K562 (cell line): ENCODE data around the gene HLCS. TPM values are rescaled to one million over a fixed set of nuclear protein-coding genes. Genes with fewer than 3 reads are reported as not detected.

Experiments
- ATF1 ChIP-seq, 2 experiments: fragments of 450-650 bp in 1 of 2; IDR thresholded peaks; 2 replicates each; pipeline ENCODE4 v1.6.1; 2016; ENCODE audit warnings: missing compliant biosample characterization in 1 of 2, missing genetic modification characterization in 1 of 2
- CHD4 ChIP-seq: fragments of 200-600 bp; sonication (generic); IDR thresholded peaks from 3 replicates; pipeline ENCODE4 v1.6.1; 2012; ENCODE audit warnings: low read depth, mild to moderate bottlenecking, mixed read lengths, low read length, inconsistent platforms; ENCODE audit not compliant: insufficient read depth, insufficient replicate concordance, poor library complexity, severe bottlenecking
- CXXC5 ChIP-seq: fragments of 250-450 bp; sonication (Bioruptor Pico); IDR thresholded peaks from 2 replicates; pipeline ENCODE4 v1.8.0; 2022; ENCODE audit warnings: inconsistent platforms, mild to moderate bottlenecking, moderate library complexity
- E2F4 ChIP-seq: sonication (generic); formaldehyde crosslinking; IDR thresholded peaks from 2 replicates; pipeline ENCODE4 v1.8.0; 2022; ENCODE audit warnings: mild to moderate bottlenecking, low read depth, missing genetic modification reagents
- HNRNPLL ChIP-seq: fragments of 200-400 bp; formaldehyde crosslinking; IDR thresholded peaks from 2 replicates; pipeline ENCODE4 v1.6.1; 2017; ENCODE audit warnings: low read length, low read depth, mild to moderate bottlenecking; ENCODE audit not compliant: poor library complexity, severe bottlenecking
- MAZ ChIP-seq, 2 experiments: fragments of 450-650 bp in 1 of 2; sonication (generic) in 1 of 2; formaldehyde crosslinking; IDR thresholded peaks in 1 of 2; conservative IDR thresholded peaks in 1 of 2; 2 replicates each; pipeline versions ENCODE4 v1.4.0 to v1.5.0; 2020; ENCODE audit warnings: mild to moderate bottlenecking in 1 of 2, missing genetic modification reagents in 1 of 2
- MEIS2 ChIP-seq: fragments of 450-650 bp; IDR thresholded peaks from 2 replicates; pipeline ENCODE4 v1.6.1; 2014; ENCODE audit warnings: mild to moderate bottlenecking; ENCODE audit not compliant: partially characterized antibody
- MTA1 ChIP-seq: fragments of 450-650 bp; IDR thresholded peaks from 2 replicates; pipeline ENCODE4 v1.6.1; 2017; ENCODE audit warnings: borderline replicate concordance
- POLR2A ChIP-seq: fragments of 450-650 bp; conservative IDR thresholded peaks from 2 replicates; pipeline ENCODE4 v1.6.1; 2016
- RCOR1 ChIP-seq, 2 experiments: IDR thresholded peaks; 2 replicates each; pipeline ENCODE4 v1.6.1; 2012; ENCODE audit warnings: low read depth in 2 of 2, low read length in 2 of 2, borderline replicate concordance in 1 of 2, improper control_type of control experiment in 1 of 2
- STAG1 ChIP-seq: sonication (generic); formaldehyde crosslinking; IDR thresholded peaks from 2 replicates; pipeline ENCODE4 v1.5.0; 2020; ENCODE audit warnings: missing genetic modification reagents, borderline replicate concordance
- ZC3H4 ChIP-seq: sonication (generic); formaldehyde crosslinking; IDR thresholded peaks from 2 replicates; pipeline ENCODE4 v1.9.0; 2021; ENCODE audit warnings: missing genetic modification reagents, borderline replicate concordance
- ZEB2 ChIP-seq: fragments of 450-650 bp; IDR thresholded peaks from 2 replicates; pipeline ENCODE4 v1.6.1; 2016
- ZFP91 ChIP-seq: sonication (generic); formaldehyde crosslinking; IDR thresholded peaks from 2 replicates; pipeline ENCODE4 v1.8.0; 2022; ENCODE audit warnings: mild to moderate bottlenecking, missing genetic modification reagents
- ZNF444 ChIP-seq: fragments of 250-450 bp; sonication (Bioruptor Pico); IDR thresholded peaks from 2 replicates; pipeline ENCODE4 v1.4.0; 2020; ENCODE audit warnings: mild to moderate bottlenecking, moderate library complexity
- polyA plus RNA-seq, 8 experiments: library from polyadenylated mRNA; depleted of rRNA in 4 of 8; stranded (reverse) in 5 of 8; unstranded in 3 of 8; fragments of >200 nt; fragmentation: Nextera tagmentation in 2 of 8; fragmentation: Illumina TruSeq in 1 of 8; extraction: Ambion mirVana in 2 of 8; extraction: Trizol in 1 of 8; gene quantifications; 2 replicates each; pipeline versions ENCODE4 v1.2.1 to v1.2.3, GENCODE V29; 2011 to 2014; ENCODE audit warnings: inconsistent platforms in 1 of 8, missing spikeins in 1 of 8
- total RNA-seq, 7 experiments: library from RNA; depleted of rRNA in 6 of 7; stranded (reverse); fragments of >200 nt in 6 of 7; fragmentation: Illumina TruSeq in 2 of 7; extraction: Trizol in 2 of 7; gene quantifications; 2 replicates each; pipeline versions ENCODE4 v1.2.1 to v1.2.3, GENCODE V29; 2011 to 2021; ENCODE audit warnings: low replicate concordance in 1 of 7
- TF ChIP-seq, protein P1 (sequence below): sonication (generic); formaldehyde crosslinking; IDR thresholded peaks from 2 replicates; pipeline ENCODE4 v1.8.0; 2022; ENCODE audit warnings: mild to moderate bottlenecking, missing genetic modification reagents

HLCS gene
- total and polyA plus RNA-seq, 9 of the 15 experiments (the other 6 are each of a cell fraction or from before 2014, with no cell fraction given), result 3.0 to 21.5 (median 17.1) TPM

- TF ChIP-seq E2F4 (CRISPR knock-in tag) (no peak), MTA1 (0 out of 2 replicates have a peak, but pooled peaks have one; percentile 51), ZFP91 (CRISPR knock-in tag) (no peak), ZEB2 (0 out of 2 replicates have a peak, but pooled peaks have one; percentile 17), HNRNPLL (no peak), POLR2A (no peak), MEIS2 (peak; percentile 59), ATF1 (CRISPR knock-in tag; IDR thresholded peaks at IDR 0.05) (no peak), ATF1 (tag; IDR thresholded peaks at IDR 0.05) (peak; percentile 90), STAG1 (no peak; the same call in 1 of the 2 replicates), ZNF444 (CRISPR knock-in tag) (no peak), RCOR1 (IDR thresholded peaks at IDR 0.05; ENCODE audit: borderline replicate concordance in 1 of 2, low read depth in 2 of 2, low read length in 2 of 2) (peak in 1 of 2 experiments; percentile 42; a peak in 2 of 4 replicates), CHD4 (no peak), MAZ (CRISPR knock-in tag; conservative IDR thresholded peaks at IDR 0.05 in 1 of 2, IDR thresholded peaks at IDR 0.05 in 1 of 2) (peak; percentile 37 to 43; a peak in 2 of 4 replicates), CXXC5 (CRISPR knock-in tag) (0 out of 2 replicates have a peak, but pooled peaks have one; percentile 32), ZC3H4 (CRISPR knock-in tag) (no peak)
- TF ChIP-seq, protein P1, sequence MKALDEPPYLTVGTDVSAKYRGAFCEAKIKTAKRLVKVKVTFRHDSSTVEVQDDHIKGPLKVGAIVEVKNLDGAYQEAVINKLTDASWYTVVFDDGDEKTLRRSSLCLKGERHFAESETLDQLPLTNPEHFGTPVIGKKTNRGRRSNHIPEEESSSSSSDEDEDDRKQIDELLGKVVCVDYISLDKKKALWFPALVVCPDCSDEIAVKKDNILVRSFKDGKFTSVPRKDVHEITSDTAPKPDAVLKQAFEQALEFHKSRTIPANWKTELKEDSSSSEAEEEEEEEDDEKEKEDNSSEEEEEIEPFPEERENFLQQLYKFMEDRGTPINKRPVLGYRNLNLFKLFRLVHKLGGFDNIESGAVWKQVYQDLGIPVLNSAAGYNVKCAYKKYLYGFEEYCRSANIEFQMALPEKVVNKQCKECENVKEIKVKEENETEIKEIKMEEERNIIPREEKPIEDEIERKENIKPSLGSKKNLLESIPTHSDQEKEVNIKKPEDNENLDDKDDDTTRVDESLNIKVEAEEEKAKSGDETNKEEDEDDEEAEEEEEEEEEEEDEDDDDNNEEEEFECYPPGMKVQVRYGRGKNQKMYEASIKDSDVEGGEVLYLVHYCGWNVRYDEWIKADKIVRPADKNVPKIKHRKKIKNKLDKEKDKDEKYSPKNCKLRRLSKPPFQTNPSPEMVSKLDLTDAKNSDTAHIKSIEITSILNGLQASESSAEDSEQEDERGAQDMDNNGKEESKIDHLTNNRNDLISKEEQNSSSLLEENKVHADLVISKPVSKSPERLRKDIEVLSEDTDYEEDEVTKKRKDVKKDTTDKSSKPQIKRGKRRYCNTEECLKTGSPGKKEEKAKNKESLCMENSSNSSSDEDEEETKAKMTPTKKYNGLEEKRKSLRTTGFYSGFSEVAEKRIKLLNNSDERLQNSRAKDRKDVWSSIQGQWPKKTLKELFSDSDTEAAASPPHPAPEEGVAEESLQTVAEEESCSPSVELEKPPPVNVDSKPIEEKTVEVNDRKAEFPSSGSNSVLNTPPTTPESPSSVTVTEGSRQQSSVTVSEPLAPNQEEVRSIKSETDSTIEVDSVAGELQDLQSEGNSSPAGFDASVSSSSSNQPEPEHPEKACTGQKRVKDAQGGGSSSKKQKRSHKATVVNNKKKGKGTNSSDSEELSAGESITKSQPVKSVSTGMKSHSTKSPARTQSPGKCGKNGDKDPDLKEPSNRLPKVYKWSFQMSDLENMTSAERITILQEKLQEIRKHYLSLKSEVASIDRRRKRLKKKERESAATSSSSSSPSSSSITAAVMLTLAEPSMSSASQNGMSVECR (CRISPR knock-in tag), result no peak
Measured at GRCh38 chr21:36976882-36977651, 10.6 kb upstream of the HLCS start (continued).
